Measurements from ENCODE around the gene ALDH1B1.

The ALDH1B1 gene

DNA sequence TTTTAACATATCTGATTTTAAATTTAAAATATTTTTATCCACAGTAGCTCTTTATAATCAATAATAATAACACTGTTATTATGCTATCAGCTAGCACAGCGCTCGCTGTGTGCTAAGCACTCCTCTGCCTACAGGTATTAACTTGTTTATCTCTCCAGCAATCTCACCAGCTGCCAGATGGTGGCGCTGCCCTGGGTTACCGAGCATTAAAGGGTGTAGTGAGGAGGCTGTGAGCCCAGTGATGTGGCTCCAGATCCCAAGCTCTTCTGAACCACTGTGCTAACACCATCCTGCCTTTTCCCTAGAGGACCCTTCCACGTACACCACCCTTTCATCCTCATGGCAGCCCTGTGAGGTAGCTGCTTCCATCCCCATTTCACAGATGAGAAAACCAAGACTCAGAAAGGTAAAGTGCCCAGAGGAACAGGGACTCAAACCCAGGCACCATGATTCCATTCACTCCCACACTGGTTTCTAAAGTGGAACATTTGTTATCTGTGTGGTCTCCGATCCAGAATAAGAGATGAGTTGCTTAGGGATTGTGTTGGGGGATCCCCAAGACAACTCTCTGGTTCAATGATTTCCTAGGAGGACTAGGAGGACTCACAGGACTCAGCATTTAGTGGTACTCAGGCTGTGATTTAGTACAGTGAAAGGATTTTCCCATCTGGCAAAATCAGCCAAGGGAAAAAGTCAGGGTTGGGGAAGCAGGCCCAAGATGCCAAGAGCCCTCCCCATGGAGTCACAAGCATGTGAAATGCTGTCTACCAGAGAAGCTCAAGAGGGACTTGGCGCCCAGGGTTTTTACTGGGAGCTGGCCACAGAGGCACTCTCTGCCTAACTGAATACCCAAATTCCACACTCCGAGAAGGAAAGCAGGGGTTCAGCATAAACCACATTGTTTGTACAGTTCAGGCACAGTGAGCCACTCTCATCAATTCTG is 24.8 kb downstream of the ALDH1B1 start:
- DNase-seq: no peak

DNA sequence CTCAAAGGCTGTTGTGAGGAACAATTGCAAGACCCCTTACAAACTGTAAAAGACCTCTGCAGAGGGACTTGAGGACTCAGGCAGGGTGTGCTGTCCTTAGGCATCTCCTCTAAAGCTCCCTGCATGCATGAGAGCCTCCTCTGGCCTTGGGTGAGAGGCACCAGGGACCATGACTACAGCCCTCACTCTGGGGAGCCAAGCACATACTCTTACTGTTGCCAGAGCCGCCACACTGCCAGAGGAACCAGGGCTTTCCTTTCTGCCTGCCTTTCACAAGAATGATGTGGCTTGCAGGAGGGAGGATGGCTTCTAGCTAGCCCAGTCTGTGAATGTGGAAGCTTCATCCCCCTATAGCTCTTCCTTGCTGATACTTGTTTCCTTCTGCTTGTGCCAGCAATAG is 25.9 kb downstream of the ALDH1B1 start:
- no peak for DNase-seq

DNA sequence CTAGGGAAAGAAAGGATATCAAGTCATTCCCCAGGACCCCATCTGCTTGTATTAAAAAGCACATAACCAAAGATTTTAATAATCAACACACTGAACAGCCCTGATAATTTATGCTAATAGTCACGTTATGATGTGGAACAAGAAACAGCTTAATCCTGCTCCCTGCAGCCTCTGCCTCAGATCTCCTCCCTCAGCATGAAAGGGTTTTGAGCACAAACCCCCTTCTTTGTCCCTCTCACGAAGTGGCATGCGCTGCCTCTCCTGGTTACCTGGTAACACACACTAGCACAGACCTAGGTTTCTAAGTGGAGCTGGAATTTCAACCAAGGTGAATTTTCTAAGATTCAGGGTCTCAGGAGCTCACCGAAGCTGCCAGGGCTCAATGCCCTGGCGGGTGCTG is 26.7 kb downstream of the ALDH1B1 start:
- no peak for DNase-seq

DNA sequence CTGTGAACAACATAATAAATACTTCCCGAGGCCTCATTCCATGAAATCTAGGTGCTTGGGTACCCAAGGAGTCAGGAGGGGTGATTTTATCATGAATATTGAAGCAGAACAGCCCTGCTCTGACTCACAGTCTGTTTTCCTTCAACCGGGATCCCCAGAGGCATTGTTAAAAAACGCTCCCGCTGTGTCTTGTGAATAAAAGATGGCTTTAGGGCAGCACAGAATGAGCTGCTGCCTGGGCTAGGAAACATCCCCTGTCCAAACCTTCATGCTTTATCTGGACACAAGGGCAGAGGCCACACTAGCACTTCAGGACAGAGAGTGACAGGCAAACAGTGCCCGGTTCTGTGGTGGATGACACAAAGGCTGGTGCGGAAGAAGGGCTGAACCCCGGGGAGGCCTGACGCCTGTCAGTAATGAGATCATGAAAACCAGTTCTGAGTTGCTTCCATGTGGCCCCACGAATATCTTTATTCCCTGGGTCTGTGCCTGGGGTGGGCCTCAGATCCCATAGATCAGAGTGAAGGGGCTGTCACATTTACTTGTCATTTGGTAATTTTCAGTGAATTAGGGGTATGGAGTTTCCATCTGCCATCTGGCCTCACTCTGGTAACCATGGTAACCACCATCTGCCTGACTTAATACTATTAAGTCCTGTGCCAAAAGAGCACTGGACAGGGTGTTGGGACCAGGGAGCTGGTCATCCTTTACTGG is 29.2 kb downstream of the ALDH1B1 start:
- no peak for DNase-seq

DNA sequence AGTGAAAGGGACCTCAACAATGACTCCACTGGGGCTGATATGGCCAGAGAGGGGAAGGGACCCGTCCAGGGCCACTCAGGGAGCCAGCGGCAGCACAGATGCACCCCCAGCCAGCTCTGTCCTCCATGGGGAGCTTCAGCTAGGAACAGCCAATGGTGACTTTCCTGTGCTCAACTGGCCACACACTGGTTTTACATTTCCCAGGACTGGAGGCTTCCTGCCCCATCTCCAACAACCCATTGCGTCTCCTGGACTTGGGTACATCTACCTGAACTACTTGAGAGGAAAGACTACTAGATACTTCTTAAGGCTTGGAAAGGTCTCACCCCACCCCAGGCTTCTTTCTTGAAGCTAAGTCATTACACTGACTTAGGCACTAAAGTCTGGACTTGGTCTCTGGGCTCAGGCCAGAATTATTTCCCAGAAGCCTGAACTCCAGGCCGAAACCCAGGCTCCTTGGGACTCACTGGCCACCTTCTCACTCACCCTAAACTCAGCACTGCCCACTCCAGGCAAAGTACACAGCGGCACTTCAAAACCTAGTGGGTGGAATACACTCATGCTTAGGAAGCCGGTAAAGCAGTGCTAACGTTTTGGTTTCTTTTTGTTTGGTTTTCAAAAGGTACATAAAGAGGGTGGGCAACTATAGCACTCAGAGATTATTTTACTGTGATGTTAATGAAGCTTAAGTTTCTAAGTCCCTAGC is 30.2 kb downstream of the ALDH1B1 start:
- DNase-seq: no peak

DNA sequence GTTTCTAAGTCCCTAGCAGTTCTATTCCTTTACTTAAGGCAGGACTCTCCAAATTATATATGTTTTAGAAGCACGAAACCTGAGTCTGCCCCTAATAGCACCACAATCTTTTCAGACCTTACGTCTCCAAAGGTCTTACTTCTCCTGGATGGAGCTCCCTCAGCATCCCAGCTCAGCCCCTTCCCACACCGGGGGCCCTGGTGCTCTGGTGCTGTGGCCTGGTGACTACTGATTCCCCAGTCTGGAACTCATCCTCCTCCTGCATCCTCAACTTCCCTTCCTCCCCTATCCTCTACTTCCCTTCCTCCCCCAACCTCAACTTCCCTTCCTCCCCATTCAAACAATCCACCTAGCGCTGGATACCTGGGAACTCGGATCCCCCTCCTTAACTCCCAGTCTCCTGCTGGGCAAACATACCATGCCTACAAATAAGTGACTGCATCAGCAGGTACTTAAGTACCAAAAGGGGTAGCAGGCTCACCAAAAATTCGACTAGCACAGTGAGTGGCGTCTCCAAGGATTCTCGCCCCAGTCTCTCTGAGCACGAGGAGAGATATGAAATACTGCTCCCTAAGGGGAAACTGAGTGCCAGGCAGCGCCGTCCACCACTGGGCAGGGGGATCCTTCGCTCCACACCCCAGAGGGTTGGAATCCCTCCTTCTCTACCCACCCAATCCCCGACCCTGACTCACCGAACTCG is 30.9 kb downstream of the ALDH1B1 start:
- DNase-seq: no peak

DNA sequence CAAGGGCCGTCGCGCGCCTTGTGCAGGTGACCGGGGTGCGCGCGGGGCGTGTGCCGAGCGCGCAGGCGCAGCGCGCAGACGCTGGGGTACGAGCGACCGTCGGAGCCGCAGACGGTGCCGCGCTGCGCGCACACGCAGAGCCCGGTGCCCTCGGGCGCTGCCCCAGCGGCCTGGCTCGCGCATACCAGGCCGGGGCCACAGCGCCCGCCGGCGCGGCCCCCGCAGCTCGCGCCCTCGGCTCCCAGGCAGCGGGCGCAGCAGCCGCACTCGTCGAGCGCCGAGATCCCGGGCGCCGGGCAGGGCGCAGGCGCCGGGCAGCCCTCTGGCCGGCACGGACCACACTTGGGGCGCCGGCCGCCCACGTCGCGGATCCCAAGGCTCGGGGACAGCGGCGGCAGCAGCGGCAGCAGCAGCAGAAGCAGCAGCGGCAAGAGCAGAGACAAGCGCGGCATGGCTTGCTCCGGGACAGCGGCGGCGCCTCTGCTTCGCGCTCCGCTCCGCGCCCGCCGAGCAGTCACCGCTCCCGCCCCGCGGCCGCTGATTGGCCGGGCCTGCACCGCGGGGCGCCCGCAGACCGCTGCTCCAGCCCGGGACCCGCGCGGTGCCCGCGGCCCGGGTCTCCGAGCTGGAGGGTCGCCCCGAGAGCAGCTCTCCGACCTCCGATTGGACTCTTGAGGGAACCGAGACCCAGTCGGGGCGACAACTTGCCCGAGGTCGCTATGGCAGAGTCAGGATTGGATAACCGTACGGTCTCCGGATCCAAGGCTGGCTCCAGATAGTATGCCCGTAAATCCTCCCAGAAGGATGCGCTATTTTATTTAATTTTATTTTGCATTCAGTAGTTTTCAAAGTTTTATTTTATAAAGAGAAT is 31.7 kb downstream of the ALDH1B1 start, which contains the start of gene IGFBPL1:
IGFBPL1 (minus strand) TSS at position 482 of the 871 bp plus-strand sequence; CDS start at position 452, 30 bp downstream.
- DNase-seq: no peak

DNA sequence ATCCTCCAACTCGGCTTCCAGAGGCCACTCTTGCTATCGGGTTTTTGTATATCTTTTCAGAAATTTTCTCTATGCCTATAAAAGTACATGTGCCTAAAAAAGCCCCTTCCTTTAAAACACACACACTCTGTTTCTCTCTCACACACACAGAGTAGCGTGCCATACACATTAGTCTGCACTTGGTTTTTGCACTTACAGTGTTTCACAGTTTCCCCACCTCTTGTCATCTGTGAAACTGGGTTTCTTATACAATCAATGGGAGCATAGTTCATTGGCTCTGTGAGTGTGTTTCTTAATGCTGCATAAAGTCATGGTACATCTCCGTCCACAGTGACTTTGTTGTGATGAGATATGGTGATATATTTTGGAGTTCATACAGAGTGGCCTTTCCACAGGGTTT is 32.4 kb downstream of the ALDH1B1 start:
- no peak for DNase-seq

DNA sequence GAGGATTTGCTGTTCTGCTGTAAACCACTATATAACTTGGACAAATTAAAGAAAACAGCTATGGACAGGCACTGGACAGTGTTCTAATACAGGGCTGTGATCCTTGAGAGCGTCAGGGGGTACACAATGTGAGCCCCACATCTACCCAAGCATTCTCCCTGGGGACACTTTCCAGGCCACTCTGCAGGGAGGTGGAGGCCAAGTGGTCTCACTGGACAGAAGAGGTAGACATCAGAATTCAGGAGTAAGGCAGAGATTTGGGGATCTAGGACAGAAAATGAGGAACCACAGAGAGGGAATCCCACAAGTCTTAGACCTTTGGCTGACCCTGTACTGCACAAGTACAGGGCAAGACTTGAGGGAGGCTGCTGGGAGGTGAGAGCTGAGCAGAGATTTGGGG is 35.6 kb downstream of the ALDH1B1 start:
- DNase-seq: no peak

DNA sequence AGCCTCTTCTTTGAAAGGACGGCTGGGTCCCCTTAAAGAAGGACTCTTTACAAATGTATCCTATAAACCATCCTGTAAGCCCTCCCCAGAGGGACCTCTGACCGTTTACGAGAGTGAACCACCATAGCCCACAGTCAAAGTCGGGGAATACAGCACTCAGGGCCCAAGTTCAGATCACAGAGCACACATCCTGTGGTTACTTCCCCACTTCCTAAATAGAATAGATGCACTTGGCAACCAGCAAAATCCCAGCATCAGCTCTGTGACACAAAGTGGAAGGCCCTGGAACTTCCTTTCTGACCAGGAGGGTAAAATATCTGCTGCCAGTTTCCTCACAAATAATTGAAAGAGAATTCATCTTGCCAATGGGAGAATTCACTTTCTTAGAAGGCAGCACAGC is 38.6 kb downstream of the ALDH1B1 start:
- no peak for DNase-seq

DNA sequence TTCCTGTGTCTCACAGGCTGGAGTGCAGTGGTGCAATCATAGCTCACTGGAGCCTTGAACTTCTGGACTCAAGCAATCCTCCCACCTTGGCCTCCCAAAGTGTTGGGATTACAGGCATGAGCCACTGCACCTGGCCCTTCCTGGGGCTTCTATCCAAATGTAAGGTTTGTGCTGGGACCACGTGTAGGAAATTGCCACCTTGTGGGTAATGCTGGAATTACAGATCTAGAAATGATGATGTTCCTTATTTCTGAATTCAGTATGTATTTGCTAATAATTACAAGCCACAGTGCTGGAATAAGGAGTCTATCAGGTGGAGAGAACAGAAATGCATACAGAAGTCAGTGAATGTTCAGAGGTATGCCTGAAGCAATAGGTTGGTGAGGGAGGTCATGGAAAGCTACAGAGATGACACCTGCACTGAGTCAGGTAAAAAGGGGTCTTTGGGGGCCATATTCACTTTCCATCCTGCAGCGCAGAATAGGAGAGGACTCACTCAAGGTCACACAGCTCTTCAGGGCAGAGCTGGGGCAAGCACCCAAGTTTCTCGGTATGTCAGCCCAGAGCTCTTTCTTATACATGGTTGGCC is 40.5 kb downstream of the ALDH1B1 start:
- no peak for DNase-seq

DNA sequence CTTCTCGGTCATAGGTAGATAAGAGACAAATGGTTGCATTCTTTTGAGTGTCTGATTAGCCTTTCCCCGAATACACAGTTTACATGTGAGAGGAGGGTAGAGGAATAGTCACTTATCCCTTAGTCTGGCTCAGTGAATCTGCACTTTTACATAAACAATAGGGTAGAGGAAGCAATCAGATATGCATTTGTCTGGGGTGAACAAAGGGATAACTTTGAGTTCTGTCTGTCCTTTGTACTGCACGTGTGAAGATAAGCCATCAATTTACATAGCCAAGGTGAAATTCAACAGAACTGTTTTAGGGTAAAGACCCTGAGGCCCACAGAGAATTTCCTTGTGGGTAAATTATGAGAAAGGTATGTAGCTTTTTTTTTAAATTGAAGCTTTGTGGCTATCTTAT is 41.9 kb downstream of the ALDH1B1 start:
- no peak for DNase-seq

DNA sequence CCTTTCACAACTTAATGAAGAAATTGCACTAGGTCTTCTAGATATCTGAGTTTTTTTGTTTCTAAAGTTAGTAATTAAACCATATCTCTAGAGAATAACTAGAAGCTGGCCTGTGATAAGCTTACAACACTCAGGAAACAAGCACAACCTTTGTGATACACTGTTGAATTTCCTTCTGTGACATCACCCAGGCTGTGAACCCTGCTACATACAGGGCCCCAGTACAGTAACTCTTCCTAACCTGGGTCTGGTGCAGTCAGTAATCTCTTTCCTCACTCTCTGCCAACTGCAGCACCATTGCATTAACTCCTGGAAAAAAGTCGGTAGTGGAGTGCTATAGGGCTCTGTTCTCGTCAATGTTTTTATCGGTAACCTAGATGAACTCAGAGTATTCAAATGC is 42.4 kb downstream of the ALDH1B1 start:
- DNase-seq: no peak

DNA sequence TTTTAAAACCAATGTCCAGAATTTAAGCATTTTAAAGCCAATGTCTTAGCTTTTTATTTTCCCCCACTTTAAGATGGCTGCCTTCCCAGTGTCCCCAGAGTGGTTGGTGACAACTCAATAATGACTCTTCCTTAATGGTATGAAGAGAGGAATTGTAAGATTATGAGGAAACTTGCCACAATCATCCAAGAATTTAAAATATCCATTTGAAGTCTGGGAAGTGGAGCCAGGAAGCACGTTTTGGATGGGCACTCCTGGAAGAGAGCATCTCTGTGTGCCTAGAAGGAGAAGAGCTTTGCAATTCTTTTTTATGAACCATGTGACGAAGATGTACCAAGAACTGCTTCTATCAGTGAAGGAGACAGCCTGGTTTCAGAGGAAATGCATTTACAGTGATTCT is 43.0 kb downstream of the ALDH1B1 start:
- DNase-seq: no peak

DNA sequence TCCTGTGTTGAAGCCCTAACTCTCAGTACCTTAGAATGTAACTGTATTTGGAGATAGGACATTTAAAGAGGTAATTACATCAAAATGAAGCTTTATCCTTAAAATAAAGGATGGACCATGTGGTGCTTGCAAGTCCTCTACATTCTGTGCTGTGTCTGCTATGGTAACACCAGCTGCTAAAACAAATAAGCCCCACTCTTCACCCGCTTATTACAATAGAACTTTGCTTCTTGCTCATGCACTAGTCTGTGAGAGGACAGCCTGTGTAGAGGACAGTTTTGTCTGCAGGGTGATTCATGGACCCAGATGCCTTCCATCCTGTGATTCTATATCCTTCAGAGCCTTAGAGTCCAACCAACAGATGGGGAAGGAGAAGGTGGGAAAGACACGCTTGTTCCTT is 44.2 kb downstream of the ALDH1B1 start:
- no peak for DNase-seq

DNA sequence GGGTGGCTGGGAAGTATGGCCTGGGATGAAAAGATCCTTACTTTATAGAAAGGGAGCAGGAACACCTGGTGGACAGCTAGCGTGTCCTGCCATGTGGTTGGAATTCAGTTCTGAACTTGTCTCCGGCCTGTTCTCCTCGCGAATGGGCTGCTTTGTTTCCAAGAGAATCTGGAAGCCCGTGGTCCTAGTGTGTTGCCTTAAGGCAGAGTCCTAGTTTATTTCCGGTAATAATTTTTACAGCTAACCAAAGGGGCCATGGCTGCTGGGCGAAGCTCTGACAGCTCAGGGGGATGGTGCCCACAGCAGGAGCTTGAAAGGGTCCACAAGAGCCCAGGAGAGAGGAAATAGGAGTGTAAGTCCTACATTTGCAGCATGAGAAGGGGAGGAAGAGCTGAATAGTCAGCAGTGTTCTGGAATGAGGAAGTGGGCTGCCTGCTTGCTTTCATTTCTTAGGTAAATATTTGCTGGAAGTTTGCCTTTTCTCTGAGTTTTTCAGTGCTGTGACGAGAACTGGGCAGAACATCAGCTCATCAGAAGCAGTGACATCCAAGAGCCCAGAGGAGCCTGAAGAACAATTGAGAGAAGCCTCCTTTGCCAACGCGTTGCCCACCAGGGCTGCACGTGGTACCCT is 44.8 kb downstream of the ALDH1B1 start:
- no peak for DNase-seq

DNA sequence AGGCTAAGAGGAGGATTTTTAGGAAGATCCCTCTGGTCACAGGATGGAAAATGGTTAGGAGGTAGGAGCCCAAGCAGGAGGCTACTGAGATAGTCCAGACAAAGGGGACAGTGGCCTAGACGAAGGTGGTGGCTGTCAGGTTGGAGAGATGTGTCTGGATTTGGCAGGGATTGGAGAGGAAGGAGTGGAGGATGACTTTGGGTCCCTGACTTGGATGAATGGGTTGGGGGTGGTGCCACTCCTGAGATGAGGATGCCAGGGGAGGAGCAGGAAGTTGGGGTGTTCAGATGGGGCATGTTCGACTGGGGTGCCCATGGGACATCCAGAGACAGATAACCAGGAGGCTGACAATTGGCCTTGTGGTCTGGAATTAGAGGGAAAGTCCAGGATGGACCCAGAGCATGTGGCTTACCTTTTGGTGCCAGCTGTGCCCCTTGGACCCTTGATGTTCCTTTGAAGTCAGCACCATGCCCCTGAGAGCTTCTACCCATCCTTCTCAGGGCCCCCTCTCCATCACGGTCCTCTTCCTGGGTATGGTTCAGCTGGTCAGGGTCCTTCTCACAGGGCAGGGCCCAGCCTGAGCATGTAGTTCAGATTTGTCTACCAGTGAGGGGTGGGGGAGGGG is 46.9 kb downstream of the ALDH1B1 start:
- no peak for DNase-seq

DNA sequence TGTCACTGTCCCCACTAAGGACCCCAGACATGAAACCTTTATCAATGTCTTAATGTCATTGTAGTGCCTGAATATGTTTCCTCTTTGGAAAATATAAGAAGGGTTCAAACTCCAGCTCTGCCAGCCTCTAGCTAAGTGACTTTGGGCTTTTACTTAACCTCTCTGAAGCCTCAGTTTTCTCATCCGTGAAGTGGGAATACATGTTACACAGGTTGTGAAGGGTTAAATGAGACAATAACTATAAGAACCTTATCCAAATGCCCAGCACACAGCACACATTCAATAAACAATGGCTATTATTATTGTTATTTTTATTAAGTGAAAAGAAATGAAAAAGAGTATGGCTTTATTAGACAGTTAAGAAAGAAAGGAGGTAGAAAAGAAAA is 47.4 kb downstream of the ALDH1B1 start:
- no peak for DNase-seq

DNA sequence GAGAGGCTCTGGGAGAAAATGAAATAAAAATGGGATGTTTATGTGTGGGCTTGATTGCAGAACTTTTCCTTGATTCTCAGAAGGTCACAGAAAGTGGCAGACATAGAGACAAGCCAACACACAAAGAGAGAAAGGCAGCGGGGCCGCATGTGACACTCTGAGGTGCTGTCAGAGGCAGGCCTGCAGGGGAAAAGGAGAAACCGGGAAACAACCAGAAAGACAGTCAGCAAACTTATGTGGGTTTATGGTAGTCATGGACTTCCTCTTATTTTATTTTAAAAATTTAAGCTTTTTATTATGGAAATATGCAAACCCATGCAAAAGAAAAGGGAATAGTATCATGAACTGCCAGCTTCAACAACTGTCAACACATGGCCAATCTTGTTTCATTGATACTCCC is 48.0 kb downstream of the ALDH1B1 start:
- no peak for DNase-seq

DNA sequence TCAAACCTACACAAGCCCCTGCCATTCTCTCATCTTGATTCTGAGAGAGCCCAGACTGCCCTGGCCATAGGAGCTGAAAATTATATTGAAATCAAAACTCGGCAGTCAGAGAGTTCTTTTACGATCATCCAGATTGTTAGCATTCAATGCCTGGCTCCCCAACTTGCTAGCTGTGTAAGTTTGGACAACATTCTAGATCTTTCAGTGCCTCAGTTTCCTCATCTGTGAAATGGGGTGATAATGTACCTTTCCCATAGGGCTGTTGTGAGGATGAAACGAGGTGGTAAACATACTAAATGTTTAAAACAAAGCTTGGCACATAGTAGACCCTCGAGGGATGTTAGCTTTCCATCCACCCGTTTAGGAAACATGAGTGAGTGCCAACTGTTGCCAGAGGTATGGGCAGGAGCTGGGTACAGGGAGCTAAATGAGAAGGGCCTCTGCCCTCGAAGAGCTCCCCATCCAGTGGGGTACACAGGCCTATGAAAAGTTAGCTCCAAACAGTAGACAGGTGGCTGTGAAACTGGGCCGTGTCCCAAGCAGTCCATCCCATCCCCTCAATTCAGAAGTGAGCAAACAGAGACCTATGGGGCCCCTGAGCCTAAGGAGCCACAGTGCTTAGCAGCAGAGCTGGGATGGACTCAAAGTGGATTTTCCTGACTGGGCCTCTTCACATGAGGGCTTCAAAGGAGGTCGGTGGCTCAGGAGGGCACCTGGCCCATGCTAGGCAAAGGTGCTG is 49.0 kb downstream of the ALDH1B1 start:
- no peak for DNase-seq

All from right forelimb (tissue), 1 donor.